Smooth muscle cell (in vitro differentiated cells): Measurements from ENCODE around the gene KATNB1. TPM values are rescaled to one million over a fixed set of nuclear protein-coding genes. Genes with fewer than 3 reads are reported as not detected.
A peak's percentile ranks its signal among the peaks of the same experiment; 100 is the strongest.

ENCODE experiments used
- DNase-seq: peaks from one replicate; lab custom pipeline; 2025; ENCODE audit not compliant: unreplicated experiment; lab: John Stamatoyannopoulos, UW
- H2AFZ ChIP-seq: fragments of 200-600 bp; sonication (generic); 2 replicates; pipeline ENCODE4 v1.6.0; 2016; ENCODE audit warnings: antibody characterized with exemption, low read depth, mild to moderate bottlenecking
- H3F3A ChIP-seq: fragments of 200-600 bp; sonication (generic); 2 replicates; pipeline ENCODE4 v1.6.0; 2017; ENCODE audit warnings: antibody characterized with exemption, low read depth
- H3K27ac ChIP-seq: fragments of 200-600 bp; sonication (generic); 2 replicates; pipeline ENCODE4 v1.5.1; 2016; ENCODE audit warnings: low read depth, mild to moderate bottlenecking
- H3K27me3 ChIP-seq: fragments of 200-600 bp; sonication (generic); 2 replicates; pipeline ENCODE4 v1.6.1; 2016; ENCODE audit warnings: low read depth, mild to moderate bottlenecking
- H3K36me3 ChIP-seq: fragments of 200-600 bp; sonication (generic); 2 replicates; pipeline ENCODE4 v1.5.1; 2016; ENCODE audit warnings: low read depth
- H3K4me1 ChIP-seq: fragments of 200-600 bp; sonication (generic); 2 replicates; pipeline ENCODE4 v1.5.1; 2016; ENCODE audit warnings: low read depth
- H3K4me2 ChIP-seq: fragments of 200-600 bp; sonication (generic); 2 replicates; pipeline ENCODE4 v1.6.0; 2016; ENCODE audit warnings: mild to moderate bottlenecking
- H3K4me3 ChIP-seq: fragments of 200-600 bp; sonication (generic); 2 replicates; pipeline ENCODE4 v1.5.1; 2016; ENCODE audit warnings: mild to moderate bottlenecking
- H3K79me2 ChIP-seq: fragments of 200-600 bp; sonication (generic); 2 replicates; pipeline ENCODE4 v1.6.0; 2016; ENCODE audit warnings: low read depth, mild to moderate bottlenecking
- H3K9ac ChIP-seq: fragments of 200-600 bp; sonication (generic); 2 replicates; pipeline ENCODE4 v1.6.0; 2016; ENCODE audit warnings: low read depth
- H3K9me3 ChIP-seq: fragments of 200-600 bp; sonication (generic); replicated peaks from 2 replicates; pipeline ENCODE4 v1.5.1; 2016; ENCODE audit warnings: low read depth
- H4K20me1 ChIP-seq: fragments of 200-600 bp; sonication (generic); 2 replicates; pipeline ENCODE4 v1.6.0; 2016; ENCODE audit warnings: low read depth
- CTCF ChIP-seq: fragments of 200-600 bp; sonication (generic); IDR thresholded peaks from 2 replicates; pipeline ENCODE4 v1.5.1; 2017; ENCODE audit warnings: borderline replicate concordance, mild to moderate bottlenecking, antibody characterized with exemption; ENCODE audit not compliant: insufficient read depth, poor library complexity, severe bottlenecking
- WGBS: methylation state at CpG from one replicate; pipeline ENCODE4 v1.1.7; 2016; ENCODE audit warnings: low lambda C conversion rate; 5-methylcytosine and 5-hydroxymethylcytosine counted together
- polyA plus RNA-seq: library from polyadenylated mRNA; unstranded; fragments of >200 nt; fragmentation: Nextera tagmentation; extraction: Ambion mirVana; gene quantifications from 2 replicates; pipeline ENCODE4 v1.2.1, GENCODE V29; 2016
- total RNA-seq: library from RNA; depleted of rRNA; stranded (reverse); fragments of >200 nt; gene quantifications from 2 replicates; pipeline ENCODE4 v1.2.3, GENCODE V29; 2014

The KATNB1 gene
- total and polyA plus RNA-seq, 2 experiments from 2014 or later = 11.9 to 23.6 TPM

GRCh38 chr16:57802341-57803133 is 67.0 kb downstream of the KATNB1 start, which contains the start of gene KIFC3:
Gene KIFC3 (minus strand): TSS chr16:57802491. CDS start chr16:57798243, 4,248 bp downstream.
- Histone ChIP-seq H3K4me1 (peaks cover 45% of the 10 kb centered on the region), H4K20me1 (peaks cover 37% of the 10 kb centered on the region), H3F3A (peaks cover 11% of the 10 kb centered on the region), H3K27ac (peak within 1 kb of the TSS; percentile 93), H3K36me3 (no peaks in the 10 kb centered on the region), H3K4me2 (peak within 1 kb of the TSS; percentile 97), H3K4me3 (peak within 1 kb of the TSS; percentile 75), H3K9me3 (no peaks in the 10 kb centered on the region), H3K9ac (peak within 1 kb of the TSS; percentile 95), H3K79me2 (peaks cover 26% of the 10 kb centered on the region), H2AFZ (peak within 1 kb of the TSS; percentile 78), H3K27me3 (no peaks in the 10 kb centered on the region)
- no peak for TF ChIP-seq CTCF
- WGBS = 11% methylated on average over 32 of the region's 78 CpGs
- peak; percentile 47 for DNase-seq

GRCh38 chr16:57803134-57803990 is 67.8 kb downstream of the KATNB1 start:
- Histone ChIP-seq H3K9ac (peak overlapping the region; percentile 79), H2AFZ (peak overlapping the region; percentile 45), H3K4me1 (peaks cover 41% of the 10 kb centered on the region), H3K4me3 (no peak overlapping the region), H4K20me1 (peaks cover 29% of the 10 kb centered on the region), H3K36me3 (no peaks in the 10 kb centered on the region), H3K9me3 (no peaks in the 10 kb centered on the region), H3K79me2 (peaks cover 23% of the 10 kb centered on the region), H3K4me2 (peak overlapping the region; percentile 97), H3K27me3 (no peaks in the 10 kb centered on the region), H3F3A (peaks cover 11% of the 10 kb centered on the region), H3K27ac (peak overlapping the region; percentile 93)
- TF ChIP-seq CTCF = no peak
- DNase-seq = no peak
- WGBS = 22% methylated on average over 16 of the region's 16 CpGs

- Histone ChIP-seq H3K4me3 (no peak overlapping the region), H3F3A (peaks cover 11% of the 10 kb centered on the region), H3K9ac (no peak overlapping the region), H4K20me1 (peaks cover 20% of the 10 kb centered on the region), H2AFZ (no peak overlapping the region), H3K27ac (peak overlapping the region; percentile 93), H3K27me3 (no peaks in the 10 kb centered on the region), H3K9me3 (no peaks in the 10 kb centered on the region), H3K79me2 (peaks cover 22% of the 10 kb centered on the region), H3K4me1 (peaks cover 38% of the 10 kb centered on the region), H3K4me2 (no peak overlapping the region), H3K36me3 (no peaks in the 10 kb centered on the region)
- no peak for TF ChIP-seq CTCF
- WGBS = 92% methylated on average over 5 of the region's 5 CpGs
- no peak for DNase-seq
Observed at GRCh38 chr16:57804111-57804837, 68.7 kb downstream of the KATNB1 start.
